Stomach smooth muscle (tissue), 2 donors: Measurements from ENCODE around the gene LTF.

ENCODE experiments used
- H3K27ac ChIP-seq: one replicate; pipeline ENCODE4 v1.7.0; 2013; ENCODE audit warnings: mild to moderate bottlenecking, low read length, inconsistent platforms
- H3K27me3 ChIP-seq, 2 donors: one replicate each; pipeline ENCODE4 v1.7.0; 2013; ENCODE audit warnings: low read length in 2 of 2; ENCODE audit not compliant: insufficient read depth in 2 of 2, control insufficient read depth in 1 of 2
- H3K36me3 ChIP-seq, 2 donors: one replicate each; pipeline ENCODE4 v1.7.0; 2013; ENCODE audit warnings: low read length in 2 of 2; ENCODE audit not compliant: control insufficient read depth in 2 of 2, insufficient read depth in 2 of 2
- H3K4me1 ChIP-seq: one replicate; pipeline ENCODE4 v1.7.0; 2013; ENCODE audit warnings: low read length; ENCODE audit not compliant: control insufficient read depth, insufficient read depth
- H3K4me3 ChIP-seq, 2 donors: one replicate each; pipeline ENCODE4 v1.7.0; 2013; ENCODE audit warnings: low read length in 2 of 2
- H3K9ac ChIP-seq, 2 donors: one replicate each; pipeline ENCODE4 v1.7.0; 2013; ENCODE audit warnings: low read length in 2 of 2, mild to moderate bottlenecking in 1 of 2
- H3K9me3 ChIP-seq, 2 donors: one replicate each; pipeline ENCODE4 v1.7.0; 2013; ENCODE audit warnings: low read length in 2 of 2; ENCODE audit not compliant: control insufficient read depth in 2 of 2
- donor health status: healthy.
- donor health status: Pancreatic carcinoma.

Gene LTF

DNA sequence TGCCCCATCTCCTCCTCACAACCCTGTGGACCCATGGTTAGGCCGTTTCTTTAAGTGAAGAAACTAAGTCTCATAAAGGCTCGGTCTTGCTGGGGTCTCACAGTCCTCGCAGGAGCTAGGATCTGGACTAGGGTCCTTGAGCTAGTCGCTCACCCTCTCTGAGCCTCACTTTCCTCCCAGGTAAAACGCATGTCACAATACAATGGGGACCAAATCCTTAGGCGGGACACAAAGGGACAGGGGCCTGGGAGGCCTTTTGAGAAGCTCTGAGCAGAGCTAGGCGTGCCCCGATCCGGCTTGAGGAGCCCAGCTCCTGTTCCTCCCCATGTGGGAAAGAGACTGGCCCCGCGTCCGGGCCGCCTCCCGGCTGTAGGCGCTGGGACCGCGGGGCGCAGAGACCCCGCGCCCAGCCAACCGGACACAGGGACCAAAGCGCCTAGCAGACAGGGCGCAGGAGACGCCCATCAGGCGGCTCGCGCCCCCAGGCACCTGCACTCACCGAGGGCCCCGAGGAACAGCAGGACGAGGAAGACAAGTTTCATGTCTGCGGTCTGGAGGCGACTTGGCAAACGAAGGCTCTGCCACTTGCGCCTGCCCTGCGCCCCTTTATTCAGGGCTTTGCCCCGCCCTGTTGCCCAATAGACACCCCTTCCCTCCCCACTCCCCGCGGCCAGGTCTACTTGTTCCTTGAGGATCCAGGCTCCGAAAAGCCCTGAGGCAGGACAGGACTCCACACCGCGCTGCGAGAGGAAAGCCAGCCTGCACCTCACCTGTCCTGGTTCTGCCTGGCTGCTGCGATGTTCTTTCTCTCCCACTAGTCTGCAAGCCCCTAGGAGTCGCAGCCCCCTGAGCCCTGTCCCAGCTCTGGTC is at the start of gene LTF:
TSS of gene LTF (minus strand) at position 580 of the 870 bp plus-strand sequence. CDS start at position 542, 38 bp downstream.
- H3K36me3 ChIP-seq, result no peaks in the 10 kb centered on the region

DNA sequence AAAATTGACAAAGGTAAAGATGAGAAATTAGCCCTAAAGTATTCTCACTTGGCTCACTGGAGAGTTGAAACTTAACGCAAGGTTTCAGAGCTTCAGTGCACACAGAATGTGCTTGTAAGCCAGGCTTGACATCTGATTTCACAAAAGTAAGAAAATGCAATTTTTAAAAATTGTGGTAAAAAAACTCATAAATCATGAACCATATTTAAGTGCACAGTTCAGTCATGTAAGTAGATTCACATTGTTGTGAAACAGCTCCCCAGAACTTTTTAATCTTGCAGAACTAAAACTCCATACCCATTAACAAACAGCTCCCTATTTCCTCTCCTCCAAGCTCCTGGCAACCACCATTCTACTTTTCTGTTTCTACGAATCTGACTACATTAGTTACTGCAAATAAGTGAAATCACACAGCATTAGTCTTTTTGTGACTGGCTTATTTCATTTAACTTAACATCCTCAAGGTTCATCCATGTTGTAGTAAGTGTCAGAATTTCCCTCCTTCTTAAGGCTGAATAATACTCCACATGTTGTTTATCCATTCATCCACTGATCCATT is 47.6 kb upstream of the LTF start:
- no peaks in the 10 kb centered on the region for H3K4me1 ChIP-seq
- H3K9me3 ChIP-seq, result no peaks in the 10 kb centered on the region
- no peak overlapping the region for H3K9ac ChIP-seq
- H3K36me3 ChIP-seq, result no peaks in the 10 kb centered on the region
- H3K27ac ChIP-seq, result no peak overlapping the region
- no peak overlapping the region for H3K4me3 ChIP-seq
- no peaks in the 10 kb centered on the region for H3K27me3 ChIP-seq

More for the DNA sequence above, at the start of gene LTF:
- H3K4me1 ChIP-seq, result peaks cover 2% of the 10 kb centered on the region
- peaks cover 0 to 2% of the 10 kb centered on the region in 2 donors for H3K9me3 ChIP-seq
- H3K27me3 ChIP-seq, result peaks cover 18 to 21% of the 10 kb centered on the region in 2 donors
- H3K4me3 ChIP-seq, result no peak within 1 kb of the TSS
- H3K9ac ChIP-seq, result no peak within 1 kb of the TSS
- no peak within 1 kb of the TSS for H3K27ac ChIP-seq

DNA sequence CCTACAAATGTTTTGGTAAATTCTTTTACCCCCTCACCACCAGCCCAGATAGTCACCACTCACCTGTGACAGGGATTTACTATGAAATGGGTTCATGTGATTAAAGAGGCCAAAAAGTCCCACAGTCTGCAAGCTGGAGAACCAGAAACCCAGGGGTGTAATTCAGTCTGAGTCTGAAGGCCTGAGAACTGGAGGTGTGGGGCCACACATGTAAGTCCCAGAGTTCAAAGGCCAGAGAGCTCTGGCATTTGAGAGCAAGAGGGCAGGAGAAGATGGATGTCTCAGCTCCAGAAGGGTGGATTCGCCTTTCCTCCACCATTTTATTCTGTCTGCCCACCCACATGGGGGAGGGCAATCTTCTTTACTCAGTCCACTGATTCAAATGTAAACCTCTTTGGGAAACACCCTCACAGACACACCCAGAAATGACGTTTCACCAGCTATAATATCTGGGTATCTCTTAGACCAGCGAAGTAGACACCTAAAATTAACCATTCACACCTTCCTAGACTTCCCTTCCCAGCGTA is 45.0 kb upstream of the LTF start:
- Histone ChIP-seq H3K4me1 (no peaks in the 10 kb centered on the region), H3K27ac (no peak overlapping the region), H3K4me3 (no peak overlapping the region), H3K27me3 (no peaks in the 10 kb centered on the region), H3K36me3 (no peaks in the 10 kb centered on the region), H3K9me3 (no peaks in the 10 kb centered on the region), H3K9ac (no peak overlapping the region)

DNA sequence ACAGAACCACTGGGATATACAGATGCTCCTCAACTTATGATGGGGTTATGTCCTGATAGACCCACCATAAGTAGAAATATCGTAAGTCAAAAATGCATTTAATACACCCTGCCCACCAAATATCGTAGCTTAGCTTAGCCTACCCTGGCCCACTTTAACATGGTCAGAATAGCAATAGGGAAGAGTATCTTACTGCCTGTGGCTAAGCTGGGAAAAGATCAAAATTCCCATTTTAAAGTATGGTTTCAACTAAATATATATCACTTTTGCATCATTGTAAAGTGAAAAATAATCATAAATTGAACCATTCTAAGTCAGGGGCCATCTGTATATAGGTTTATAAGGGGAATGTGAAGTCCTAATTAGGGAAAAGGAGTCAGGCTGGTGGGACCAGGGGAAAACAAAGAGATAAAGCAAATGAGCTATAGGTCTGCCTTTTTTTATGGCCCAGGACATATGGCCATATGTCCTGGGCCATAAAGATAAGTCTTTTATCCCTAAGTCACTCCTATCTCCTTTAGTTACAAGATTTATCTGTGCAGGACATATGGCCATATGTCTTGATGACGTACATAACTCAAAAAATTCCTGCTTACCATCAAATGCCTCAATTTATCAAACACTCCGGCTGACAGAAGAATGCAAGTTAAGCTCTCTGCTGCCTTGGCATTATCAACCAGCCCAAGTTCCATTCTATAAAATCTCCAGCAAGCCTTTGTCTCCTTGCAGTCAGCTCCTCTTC is 44.3 kb upstream of the LTF start:
- Histone ChIP-seq H3K27ac (no peak overlapping the region), H3K4me3 (no peak overlapping the region), H3K9ac (no peak overlapping the region), H3K36me3 (no peaks in the 10 kb centered on the region), H3K4me1 (no peaks in the 10 kb centered on the region), H3K27me3 (no peaks in the 10 kb centered on the region), H3K9me3 (no peaks in the 10 kb centered on the region)

DNA sequence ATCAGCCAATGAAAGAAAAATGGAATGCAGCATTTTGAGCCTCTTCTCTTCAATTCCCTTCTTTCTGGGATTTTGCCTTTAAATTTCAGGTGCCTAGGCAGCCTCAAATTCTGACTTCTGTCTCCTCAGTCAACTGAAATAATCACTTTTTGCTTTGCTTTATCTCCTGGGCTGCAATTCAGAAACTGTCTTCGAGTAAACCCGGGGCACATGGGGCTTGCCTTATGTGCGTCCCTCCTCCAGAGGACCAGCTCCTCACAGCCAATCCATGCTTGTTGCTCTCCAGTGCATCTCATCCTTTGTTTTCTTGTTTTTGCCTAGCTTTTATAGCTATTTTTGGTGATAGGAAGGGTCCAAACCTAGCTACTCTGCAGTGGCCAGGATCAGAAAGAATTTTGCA is 41.8 kb upstream of the LTF start:
- Histone ChIP-seq H3K27ac (no peak overlapping the region), H3K4me3 (no peak overlapping the region), H3K9ac (no peak overlapping the region), H3K36me3 (no peaks in the 10 kb centered on the region), H3K27me3 (no peaks in the 10 kb centered on the region), H3K4me1 (no peaks in the 10 kb centered on the region), H3K9me3 (no peaks in the 10 kb centered on the region)

DNA sequence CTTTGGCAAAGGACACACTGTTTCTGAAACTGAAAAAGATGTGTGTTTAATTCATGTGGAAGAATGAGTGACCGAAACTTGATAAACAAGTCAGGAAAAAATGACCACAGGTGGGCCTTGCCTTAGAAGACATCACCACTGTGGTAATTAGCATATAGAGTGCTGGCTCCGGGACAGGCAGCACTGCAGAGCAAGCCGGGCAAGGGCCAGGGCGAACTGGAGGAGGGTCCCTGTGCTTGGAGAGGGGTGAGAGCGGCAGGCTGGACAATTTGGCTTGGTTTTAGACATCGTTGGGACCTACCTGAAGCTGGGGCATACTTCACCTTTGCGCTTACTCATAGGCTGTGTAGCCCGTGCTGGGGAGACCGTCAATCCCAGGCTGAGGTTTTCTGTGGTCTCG is 41.2 kb upstream of the LTF start:
- Histone ChIP-seq H3K36me3 (no peaks in the 10 kb centered on the region), H3K9me3 (no peaks in the 10 kb centered on the region), H3K4me3 (no peak overlapping the region), H3K9ac (no peak overlapping the region), H3K4me1 (no peaks in the 10 kb centered on the region), H3K27me3 (no peaks in the 10 kb centered on the region), H3K27ac (no peak overlapping the region)

DNA sequence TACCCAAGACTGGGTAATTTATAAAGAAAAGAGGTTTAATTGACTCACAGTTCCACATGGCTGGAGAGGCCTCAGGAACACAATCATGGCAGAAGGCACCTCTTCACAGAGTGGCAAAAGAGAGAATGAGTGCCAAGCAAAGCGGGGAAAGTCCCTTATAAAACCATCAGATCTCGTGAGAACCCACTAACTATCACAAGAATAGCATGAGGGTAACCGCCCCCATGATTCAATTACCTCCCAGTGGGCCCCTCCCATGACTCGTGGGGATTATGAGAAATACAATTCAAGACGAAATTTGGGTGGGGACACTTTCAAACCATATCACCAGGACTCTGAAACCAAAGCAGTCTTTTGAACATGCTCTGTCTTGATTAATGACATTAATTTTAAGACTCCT is 40.1 kb upstream of the LTF start:
- Histone ChIP-seq H3K4me3 (no peak overlapping the region), H3K9ac (no peak overlapping the region), H3K27me3 (no peaks in the 10 kb centered on the region), H3K4me1 (no peaks in the 10 kb centered on the region), H3K36me3 (no peaks in the 10 kb centered on the region), H3K27ac (no peak overlapping the region), H3K9me3 (no peaks in the 10 kb centered on the region)

DNA sequence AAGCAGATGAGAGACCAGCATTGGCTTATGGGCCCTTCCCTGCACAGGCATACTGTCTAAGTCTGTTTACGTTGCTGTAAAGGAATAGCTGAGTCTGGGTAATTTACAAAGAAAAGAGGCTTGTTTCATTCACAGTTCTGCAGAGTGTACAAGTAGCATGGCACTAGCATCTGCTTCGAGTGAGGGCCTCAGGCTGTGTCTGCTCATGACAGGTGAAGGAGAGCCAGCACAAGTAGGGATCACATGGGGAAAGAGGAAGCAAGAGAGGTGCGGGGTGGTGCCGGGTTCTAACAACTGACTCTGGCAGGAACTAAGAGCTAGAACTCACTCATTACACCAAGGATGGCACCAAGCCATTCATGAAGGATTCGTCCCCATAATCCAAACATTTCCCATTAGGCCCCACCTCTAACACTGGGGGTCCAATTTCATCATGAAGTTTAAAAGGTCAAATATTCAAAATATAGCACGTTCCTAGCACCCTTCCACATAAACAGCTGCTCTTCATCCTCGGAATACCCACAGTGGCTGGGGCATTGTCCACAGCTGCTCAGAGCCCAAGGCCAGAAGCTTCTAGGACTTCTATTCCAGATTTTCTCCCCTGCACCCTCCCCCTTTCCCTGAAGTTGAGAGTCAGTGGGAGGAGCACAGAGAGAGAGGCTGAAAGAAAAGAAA is 38.6 kb upstream of the LTF start:
- no peaks in the 10 kb centered on the region for H3K27me3 ChIP-seq
- H3K4me1 ChIP-seq, result no peaks in the 10 kb centered on the region
- no peak overlapping the region for H3K9ac ChIP-seq
- H3K4me3 ChIP-seq, result no peak overlapping the region
- no peak overlapping the region for H3K27ac ChIP-seq
- H3K9me3 ChIP-seq, result no peaks in the 10 kb centered on the region
- H3K36me3 ChIP-seq, result no peaks in the 10 kb centered on the region

DNA sequence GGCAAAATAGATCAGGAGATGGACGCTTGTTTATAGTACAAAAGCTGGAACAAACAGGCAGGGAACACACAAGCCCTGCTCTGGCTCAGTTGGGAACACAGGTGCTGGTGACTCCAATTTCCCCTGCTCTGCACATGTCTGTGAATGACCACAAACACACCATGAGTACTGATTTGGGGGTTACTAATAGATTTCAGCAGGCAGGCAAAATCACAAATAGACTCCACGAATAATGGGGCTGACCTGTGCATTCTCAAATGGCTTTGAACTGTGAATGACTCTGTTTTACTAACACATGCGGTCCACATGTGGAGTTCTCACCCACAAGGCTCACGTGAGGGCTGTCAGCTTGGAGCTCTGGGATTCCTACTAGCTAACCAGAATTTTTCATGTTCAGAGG is 37.0 kb upstream of the LTF start:
- Histone ChIP-seq H3K4me3 (no peak overlapping the region), H3K9ac (no peak overlapping the region), H3K9me3 (no peaks in the 10 kb centered on the region), H3K27ac (no peak overlapping the region), H3K27me3 (no peaks in the 10 kb centered on the region), H3K4me1 (no peaks in the 10 kb centered on the region), H3K36me3 (no peaks in the 10 kb centered on the region)
